Kidney (tissue), 14 donors: Measurements from ENCODE around the gene ZNF341. TPM values are rescaled to one million over a fixed set of nuclear protein-coding genes. Genes with fewer than 3 reads are reported as not detected.

ENCODE experiments used
- DNase-seq, 5 donors: peaks; one replicate each; pipeline ENCODE4 v3.0.0-alpha.2; 2013 to 2020
- FAIRE-seq: peaks from 2 replicates; lab custom pipeline; 2012; peaks lifted over from hg19 to GRCh38; lab: Jason Lieb, UNC
- H3K27ac ChIP-seq, 2 donors: one replicate each; pipeline ENCODE4 v1.7.0; 2013; ENCODE audit warnings: low read depth in 2 of 2, low read length in 2 of 2, inconsistent platforms in 1 of 2
- H3K27me3 ChIP-seq: one replicate; pipeline ENCODE4 v1.7.1; 2013; ENCODE audit warnings: low read length, inconsistent platforms; ENCODE audit not compliant: control insufficient read depth, insufficient read depth
- H3K36me3 ChIP-seq, 3 donors: one replicate each; pipeline versions ENCODE4 v1.7.0 to v1.7.1; 2013; ENCODE audit warnings: low read length in 3 of 3, control low read depth in 1 of 3, inconsistent platforms in 1 of 3; ENCODE audit not compliant: insufficient read depth in 3 of 3, control insufficient read depth in 2 of 3
- H3K4me1 ChIP-seq, 3 donors: one replicate each; pipeline versions ENCODE4 v1.7.0 to v1.7.1; 2013; ENCODE audit warnings: low read length in 3 of 3, inconsistent platforms in 1 of 3, low read depth in 1 of 3; ENCODE audit not compliant: control insufficient read depth in 2 of 3, insufficient read depth in 2 of 3
- H3K4me3 ChIP-seq, 3 donors: one replicate each; pipeline versions ENCODE4 v1.7.0 to v1.8.1; 2013; ENCODE audit warnings: low read length in 3 of 3, control low read depth in 1 of 3, inconsistent platforms in 1 of 3
- H3K9ac ChIP-seq, 3 donors: one replicate each; pipeline versions ENCODE4 v1.7.0 to v1.7.1; 2013; ENCODE audit warnings: low read length in 3 of 3, control low read depth in 1 of 3, inconsistent platforms in 1 of 3
- H3K9me3 ChIP-seq, 3 donors: one replicate each; pipeline versions ENCODE4 v1.7.0 to v1.7.1; 2013; ENCODE audit warnings: low read length in 3 of 3, control low read depth in 1 of 3, inconsistent platforms in 1 of 3; ENCODE audit not compliant: control insufficient read depth in 2 of 3, insufficient read depth in 1 of 3
- intact Hi-C: fragments of 100-400 bp; cut with DNase I; formaldehyde crosslinking; loops from one replicate; pipeline ENCODE4 v1.11.1; 2022
- polyA plus RNA-seq: library from polyadenylated mRNA; stranded (reverse); fragments of 350-450 nt; fragmentation: Illumina TruSeq; extraction: RNeasy Lipid Tissue Mini Kit (QIAGEN cat#74804); gene quantifications from one replicate; pipeline ENCODE4 v1.2.3, GENCODE V29; 2014; ENCODE audit warnings: low read depth, low replicate concordance; ENCODE audit not compliant: insufficient read depth
- total RNA-seq: library from RNA; stranded (reverse); fragmentation: NEBNext Ultra II Directional; extraction: Animal tissue kit (Norgen Biotek cat#: 25700); gene quantifications from one replicate; pipeline ENCODE4 v1.2.1, GENCODE V29; 2021
- TF ChIP-seq, protein P1 (sequence below): IDR thresholded peaks from 3 replicates; pipeline ENCODE4 v1.5.1; 2012; ENCODE audit warnings: mild to moderate bottlenecking, moderate library complexity, borderline replicate concordance; ENCODE audit not compliant: insufficient read depth; ENCODE audit errors: extremely low read depth
- donor health status: control.
- donor health status: control.
- donor health status: control.
- donor health status: control.
- donor health status: control.
- donor health status: DM: yes; HTN: yes; CAD: no.
- donor health status: Normal renal cell carcinoma (clear cell type).

Gene ZNF341
- total and polyA plus RNA-seq, 2 donors from 2014 or later, result 1.5 to 2.6 TPM

DNA sequence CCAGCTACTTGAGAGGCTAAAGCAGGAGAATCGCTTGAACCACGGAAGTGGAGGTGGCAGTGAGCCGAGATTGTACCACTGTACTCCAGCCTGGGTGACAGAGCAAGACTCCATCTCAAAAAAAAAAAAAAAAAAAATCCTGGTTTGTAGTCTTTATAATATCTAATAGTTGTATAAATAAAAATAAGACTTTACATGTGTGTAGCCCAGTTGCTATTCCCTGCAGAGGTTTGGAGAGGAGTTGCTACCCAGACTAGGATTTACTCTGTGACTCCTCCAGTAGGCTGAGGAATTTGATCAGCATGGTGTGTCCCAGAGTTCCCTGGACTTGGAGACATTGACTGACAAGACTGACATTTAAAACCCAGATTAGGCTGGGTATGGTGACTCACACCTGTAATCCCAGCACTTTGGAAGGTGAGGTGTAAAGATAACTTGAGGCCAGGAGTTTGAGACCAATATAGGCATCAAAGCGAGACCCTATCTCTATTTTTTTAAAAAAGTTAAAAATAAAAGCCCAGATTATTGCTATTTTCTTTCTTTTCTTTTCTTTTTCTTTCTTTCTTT is 89.6 kb downstream of the ZNF341 start:
- Histone ChIP-seq H3K27me3 (no peaks in the 10 kb centered on the region), H3K27ac (no peak overlapping the region), H3K9me3 (no peaks in the 10 kb centered on the region), H3K9ac (no peak overlapping the region), H3K4me3 (no peak overlapping the region), H3K4me1 (peaks cover 0 to 14% (median 8%) of the 10 kb centered on the region in 3 donors), H3K36me3 (no peaks in the 10 kb centered on the region)
- DNase-seq, result no peak
- no peak for FAIRE-seq
- intact Hi-C loops, result no loop called here
- TF ChIP-seq, protein P1, sequence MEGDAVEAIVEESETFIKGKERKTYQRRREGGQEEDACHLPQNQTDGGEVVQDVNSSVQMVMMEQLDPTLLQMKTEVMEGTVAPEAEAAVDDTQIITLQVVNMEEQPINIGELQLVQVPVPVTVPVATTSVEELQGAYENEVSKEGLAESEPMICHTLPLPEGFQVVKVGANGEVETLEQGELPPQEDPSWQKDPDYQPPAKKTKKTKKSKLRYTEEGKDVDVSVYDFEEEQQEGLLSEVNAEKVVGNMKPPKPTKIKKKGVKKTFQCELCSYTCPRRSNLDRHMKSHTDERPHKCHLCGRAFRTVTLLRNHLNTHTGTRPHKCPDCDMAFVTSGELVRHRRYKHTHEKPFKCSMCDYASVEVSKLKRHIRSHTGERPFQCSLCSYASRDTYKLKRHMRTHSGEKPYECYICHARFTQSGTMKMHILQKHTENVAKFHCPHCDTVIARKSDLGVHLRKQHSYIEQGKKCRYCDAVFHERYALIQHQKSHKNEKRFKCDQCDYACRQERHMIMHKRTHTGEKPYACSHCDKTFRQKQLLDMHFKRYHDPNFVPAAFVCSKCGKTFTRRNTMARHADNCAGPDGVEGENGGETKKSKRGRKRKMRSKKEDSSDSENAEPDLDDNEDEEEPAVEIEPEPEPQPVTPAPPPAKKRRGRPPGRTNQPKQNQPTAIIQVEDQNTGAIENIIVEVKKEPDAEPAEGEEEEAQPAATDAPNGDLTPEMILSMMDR, result no peak

DNA sequence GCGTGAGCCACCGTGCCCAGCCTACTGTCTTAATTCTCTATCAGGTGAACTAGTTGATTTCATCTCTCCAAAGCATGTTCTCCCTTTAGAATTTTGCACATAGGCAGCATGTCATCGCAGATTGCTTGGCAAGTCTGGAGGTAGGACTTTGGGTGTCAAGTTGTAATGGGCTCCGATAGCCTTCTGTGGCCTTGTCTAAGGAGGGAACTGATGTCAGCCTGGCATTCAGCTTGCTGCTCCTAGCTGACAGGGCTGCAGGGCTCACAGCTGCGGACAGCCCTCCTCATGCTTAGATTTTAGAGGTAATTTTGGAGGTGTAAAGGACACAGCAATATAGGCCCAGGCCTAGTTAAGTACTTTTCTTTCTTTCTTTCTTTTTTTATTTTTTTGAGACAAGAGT is 90.6 kb downstream of the ZNF341 start:
- intact Hi-C loops, result no loop called here

DNA sequence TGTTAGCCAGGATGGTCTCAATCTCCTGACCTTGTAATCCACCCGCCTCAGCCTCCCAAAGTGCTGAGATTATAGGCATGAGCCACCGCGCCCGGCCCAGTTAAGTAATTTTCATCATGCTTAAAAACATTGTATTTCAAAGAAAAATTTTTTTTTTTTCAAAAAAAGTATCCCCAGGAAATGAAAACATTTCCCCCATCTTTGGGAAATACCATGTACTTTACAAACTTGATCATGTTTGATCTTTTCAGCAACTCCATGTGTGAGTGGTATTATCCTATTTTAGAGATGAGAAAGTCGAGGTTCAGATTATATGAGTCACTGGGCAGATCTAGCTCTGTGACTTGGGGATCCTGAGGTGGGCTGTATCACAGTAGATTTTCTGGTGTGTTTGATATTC is 91.2 kb downstream of the ZNF341 start:
- Histone ChIP-seq H3K9ac (no peak overlapping the region), H3K27ac (no peak overlapping the region), H3K4me1 (peaks cover 0 to 23% (median 16%) of the 10 kb centered on the region in 3 donors), H3K4me3 (no peak overlapping the region), H3K9me3 (no peaks in the 10 kb centered on the region), H3K27me3 (no peaks in the 10 kb centered on the region), H3K36me3 (no peaks in the 10 kb centered on the region)
- no peak for FAIRE-seq
- intact Hi-C loops, result no loop called here
- DNase-seq, result no peak
- TF ChIP-seq, protein P1, result no peak

More for the DNA sequence above, 90.6 kb downstream of the ZNF341 start:
- Histone ChIP-seq H3K27ac (no peak overlapping the region), H3K4me1 (peaks cover 0 to 22% (median 12%) of the 10 kb centered on the region in 3 donors), H3K36me3 (no peaks in the 10 kb centered on the region), H3K9ac (no peak overlapping the region), H3K9me3 (no peaks in the 10 kb centered on the region), H3K4me3 (no peak overlapping the region), H3K27me3 (no peaks in the 10 kb centered on the region)
- FAIRE-seq (no peak), DNase-seq (no peak)
- TF ChIP-seq, protein P1, result no peak

DNA sequence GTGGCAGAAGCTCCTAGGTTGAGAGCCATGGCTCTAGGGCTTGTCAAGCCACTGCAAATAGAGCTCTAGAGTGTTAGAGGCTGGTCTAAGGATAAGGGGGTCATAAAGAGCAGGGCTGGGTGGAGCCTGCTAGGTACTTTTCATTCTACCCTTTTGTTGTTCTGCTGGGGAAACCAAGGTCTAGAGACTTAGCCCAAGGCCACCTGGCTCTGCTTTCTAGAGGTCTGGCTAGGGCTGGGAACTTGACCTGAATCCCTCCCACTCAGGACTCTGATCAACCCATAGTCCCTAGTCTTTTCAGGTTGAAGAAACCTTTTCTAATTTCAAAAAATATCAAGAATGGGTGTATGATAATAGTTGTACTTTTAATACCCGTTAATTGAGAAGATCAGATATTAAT is 93.1 kb downstream of the ZNF341 start:
- H3K4me1 ChIP-seq, result peaks cover 0 to 33% (median 16%) of the 10 kb centered on the region in 3 donors
- H3K27ac ChIP-seq, result no peak overlapping the region
- DNase-seq, result no peak
- no peak overlapping the region for H3K4me3 ChIP-seq
- no peak overlapping the region for H3K9ac ChIP-seq
- TF ChIP-seq, protein P1, result no peak
- FAIRE-seq, result no peak
- H3K9me3 ChIP-seq, result no peaks in the 10 kb centered on the region
- intact Hi-C loops, result no loop called here
- no peaks in the 10 kb centered on the region for H3K36me3 ChIP-seq
- no peaks in the 10 kb centered on the region for H3K27me3 ChIP-seq
